Gastrocnemius medialis (tissue), 4 donors: ENCODE measurements around the gene CALD1.

Experiments used
- POLR2A ChIP-seq, 2 donors: fragments of 450-650 bp; IDR thresholded peaks; one replicate each; pipeline ENCODE4 v1.6.1; 2017; ENCODE audit warnings: antibody characterized with exemption in 2 of 2, mild to moderate bottlenecking in 2 of 2, moderate library complexity in 2 of 2
- TF ChIP-seq, protein P1 (sequence below), 5 experiments: fragments of 450-650 bp in 3 of 5; fragments of 200-600 bp in 2 of 5; sonication (generic) in 2 of 5; IDR thresholded peaks in 4 of 5; conservative IDR thresholded peaks in 1 of 5; 1 replicate in 4 of 5; 2 replicates in 1 of 5; pipeline ENCODE4 v1.5.1; 2016 to 2019; ENCODE audit warnings: antibody characterized with exemption in 5 of 5, mild to moderate bottlenecking in 3 of 5, moderate library complexity in 3 of 5

DNA sequence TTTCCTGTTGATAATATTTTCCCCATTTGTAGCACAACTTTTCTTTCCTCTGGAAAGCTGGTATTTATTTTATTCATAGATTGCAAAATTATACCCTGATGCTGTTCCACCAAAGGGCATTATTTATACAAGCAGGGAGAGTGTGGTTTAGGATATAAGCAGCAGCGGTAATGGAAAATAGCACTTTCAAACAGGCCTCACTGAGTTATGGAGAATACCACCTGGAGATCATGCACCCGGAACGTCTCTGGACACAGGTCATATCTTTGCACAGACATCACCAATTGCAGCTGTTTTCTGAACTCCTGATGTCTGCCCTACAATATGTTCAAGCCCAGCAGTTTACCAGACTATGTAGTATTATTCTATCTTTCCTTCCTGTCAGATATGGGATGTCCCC lies 2.0 kb upstream of the CALD1 start:
- no peak for TF ChIP-seq POLR2A (IDR thresholded peaks at IDR 0.05)
- TF ChIP-seq, protein P1, sequence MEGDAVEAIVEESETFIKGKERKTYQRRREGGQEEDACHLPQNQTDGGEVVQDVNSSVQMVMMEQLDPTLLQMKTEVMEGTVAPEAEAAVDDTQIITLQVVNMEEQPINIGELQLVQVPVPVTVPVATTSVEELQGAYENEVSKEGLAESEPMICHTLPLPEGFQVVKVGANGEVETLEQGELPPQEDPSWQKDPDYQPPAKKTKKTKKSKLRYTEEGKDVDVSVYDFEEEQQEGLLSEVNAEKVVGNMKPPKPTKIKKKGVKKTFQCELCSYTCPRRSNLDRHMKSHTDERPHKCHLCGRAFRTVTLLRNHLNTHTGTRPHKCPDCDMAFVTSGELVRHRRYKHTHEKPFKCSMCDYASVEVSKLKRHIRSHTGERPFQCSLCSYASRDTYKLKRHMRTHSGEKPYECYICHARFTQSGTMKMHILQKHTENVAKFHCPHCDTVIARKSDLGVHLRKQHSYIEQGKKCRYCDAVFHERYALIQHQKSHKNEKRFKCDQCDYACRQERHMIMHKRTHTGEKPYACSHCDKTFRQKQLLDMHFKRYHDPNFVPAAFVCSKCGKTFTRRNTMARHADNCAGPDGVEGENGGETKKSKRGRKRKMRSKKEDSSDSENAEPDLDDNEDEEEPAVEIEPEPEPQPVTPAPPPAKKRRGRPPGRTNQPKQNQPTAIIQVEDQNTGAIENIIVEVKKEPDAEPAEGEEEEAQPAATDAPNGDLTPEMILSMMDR (IDR thresholded peaks at IDR 0.05 in 4 of 5, conservative IDR thresholded peaks at IDR 0.05 in 1 of 5) = no peak
